ENCODE results near the gene SMARCC2. TPM values are rescaled to one million over a fixed set of nuclear protein-coding genes. Genes with fewer than 3 reads are reported as not detected.
"Not testable (repeated sequence)": the region's sequence is repeated elsewhere in the genome, so short reads cannot be mapped to it uniquely, and the experiment has no call there.

Gene SMARCC2
- polyA plus RNA-seq, 3 donors, result 112 to 131 (median 118) TPM

- DNase-seq (ENCODE audit: low read depth in 3 of 3, low spot score in 2 of 3), result no peak
These were observed 20.0 kb downstream of the SMARCC2 start for GRCh38 chr12:56169229-56169759.

DNA sequence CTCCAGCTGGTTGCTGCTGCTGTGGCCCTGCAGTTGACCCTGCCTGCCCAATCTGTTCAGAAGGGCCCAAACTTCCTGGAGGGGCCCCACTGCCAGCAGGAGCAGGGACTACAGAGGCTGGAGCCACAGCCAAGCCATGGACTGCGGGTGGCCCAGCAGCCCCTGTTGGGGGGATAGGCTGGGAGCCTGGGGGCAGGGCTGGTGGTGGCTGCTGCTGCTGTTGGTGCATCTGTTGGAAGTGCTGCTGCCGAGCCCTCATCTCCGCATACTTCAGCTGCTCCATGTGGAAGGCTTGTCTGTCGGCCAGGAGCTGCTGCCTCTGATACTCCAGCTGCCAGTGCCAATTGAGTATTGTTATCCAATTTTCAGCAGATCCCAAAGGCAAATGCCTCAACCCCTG lies 23.9 kb downstream of the SMARCC2 start:
- no peak for DNase-seq (ENCODE audit: low read depth in 3 of 3, low spot score in 2 of 3)

DNA sequence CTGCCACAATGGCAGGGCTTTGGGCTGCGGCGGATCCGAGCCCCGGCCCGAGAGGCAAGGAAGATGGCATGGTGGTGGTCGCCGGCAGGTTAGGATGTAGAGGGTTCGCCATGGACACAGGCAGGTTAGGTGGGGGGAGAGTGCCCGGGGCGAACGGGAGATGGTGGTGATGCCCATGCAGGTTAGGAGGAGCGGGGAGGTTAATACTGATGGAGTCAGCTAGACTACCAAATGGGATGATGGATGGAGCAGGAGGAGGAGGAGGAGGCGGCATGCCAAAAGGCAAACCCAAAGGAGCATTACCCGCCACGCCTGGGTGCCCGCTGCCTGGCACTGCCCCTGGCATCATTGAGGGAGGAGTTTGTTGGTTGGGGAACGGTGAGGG lies 24.9 kb downstream of the SMARCC2 start:
- no peak for DNase-seq (ENCODE audit: low read depth in 3 of 3, low spot score in 2 of 3)

DNA sequence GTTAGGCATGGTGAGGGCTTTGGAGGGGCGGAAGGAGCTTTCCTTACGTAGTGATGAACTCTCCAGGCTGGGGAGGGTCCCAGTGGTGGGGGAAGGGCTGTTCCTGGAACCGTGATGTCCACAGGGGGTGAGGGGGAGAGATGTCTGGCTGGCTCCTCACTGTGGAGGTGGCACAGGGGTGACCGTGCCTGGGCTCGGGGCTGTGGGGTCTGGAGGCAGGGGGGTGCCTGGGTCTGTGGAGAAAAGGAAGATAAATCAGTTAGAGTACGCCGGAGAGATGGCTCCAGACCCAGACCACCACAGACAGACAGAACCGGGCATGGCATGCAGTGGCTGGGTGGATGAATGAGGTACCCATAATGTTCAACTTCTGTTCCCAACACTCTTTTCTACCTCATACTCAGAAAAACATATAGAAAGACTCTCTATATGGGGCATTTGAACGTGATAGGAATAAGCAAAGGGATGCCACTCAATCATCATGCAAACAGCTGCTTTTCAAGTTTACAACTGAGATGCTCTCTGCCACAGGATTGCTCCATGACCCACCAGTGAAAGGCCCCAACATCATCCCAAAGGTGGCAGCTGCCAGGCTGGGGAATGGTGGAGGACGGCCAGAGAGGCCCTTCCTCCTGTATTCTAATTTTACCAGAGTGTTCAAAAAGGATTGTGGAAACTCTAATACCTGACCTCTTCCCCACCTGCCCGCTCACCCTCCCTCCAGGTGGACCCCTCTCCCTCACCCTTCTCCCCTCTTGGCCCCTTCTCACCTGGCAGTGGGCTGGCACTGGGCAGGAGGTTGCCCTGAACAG lies 25.5 kb downstream of the SMARCC2 start:
- DNase-seq (ENCODE audit: low read depth in 3 of 3, low spot score in 2 of 3), result no peak

DNA sequence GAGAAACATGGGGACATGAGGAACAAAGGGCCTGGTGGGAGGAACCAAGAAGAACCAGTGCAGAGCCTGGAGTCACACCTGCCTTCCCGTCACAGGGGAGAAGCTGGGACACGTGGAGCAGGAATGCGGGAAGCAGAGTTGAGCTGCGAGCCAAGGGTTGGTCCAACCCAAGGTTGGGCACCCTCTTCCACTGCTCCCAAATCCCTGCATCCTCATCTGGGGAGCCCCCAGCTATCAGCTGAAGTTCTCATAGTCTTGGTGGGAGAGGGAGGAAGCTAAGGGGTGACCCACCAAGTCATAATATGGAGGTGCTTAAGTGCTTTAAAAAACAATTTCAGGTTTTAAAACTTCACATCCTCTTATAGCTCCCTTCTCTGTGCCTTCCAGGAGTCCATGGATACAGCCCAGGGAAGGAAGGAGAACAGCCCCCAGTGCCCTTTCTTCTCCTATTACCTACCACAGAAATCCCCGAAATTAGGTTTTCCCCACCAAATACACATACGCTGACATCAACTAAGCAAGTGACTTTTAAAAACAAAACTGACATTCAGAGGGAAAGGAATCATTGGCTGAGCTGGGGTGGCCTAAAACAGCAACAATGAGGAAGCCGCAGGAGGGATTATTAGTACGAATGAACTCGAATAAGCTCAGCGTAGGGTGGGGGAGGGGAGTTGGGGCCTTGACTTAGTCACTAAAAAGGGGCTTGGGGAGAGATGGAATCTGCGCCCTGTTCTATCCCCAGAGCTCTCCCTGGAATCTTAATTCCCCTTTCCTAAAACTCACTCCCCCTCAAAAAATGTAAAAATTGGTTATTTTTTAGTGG lies 26.6 kb downstream of the SMARCC2 start:
- no peak for DNase-seq (ENCODE audit: low read depth in 3 of 3, low spot score in 2 of 3)

GRCh38 chr12:56161690-56162351 lies 27.5 kb downstream of the SMARCC2 start:
- DNase-seq (ENCODE audit: low read depth in 3 of 3, low spot score in 2 of 3), result no peak

- DNase-seq (ENCODE audit: low read depth in 3 of 3, low spot score in 2 of 3), result no peak
These were observed 28.2 kb downstream of the SMARCC2 start for GRCh38 chr12:56160894-56161689.

DNA sequence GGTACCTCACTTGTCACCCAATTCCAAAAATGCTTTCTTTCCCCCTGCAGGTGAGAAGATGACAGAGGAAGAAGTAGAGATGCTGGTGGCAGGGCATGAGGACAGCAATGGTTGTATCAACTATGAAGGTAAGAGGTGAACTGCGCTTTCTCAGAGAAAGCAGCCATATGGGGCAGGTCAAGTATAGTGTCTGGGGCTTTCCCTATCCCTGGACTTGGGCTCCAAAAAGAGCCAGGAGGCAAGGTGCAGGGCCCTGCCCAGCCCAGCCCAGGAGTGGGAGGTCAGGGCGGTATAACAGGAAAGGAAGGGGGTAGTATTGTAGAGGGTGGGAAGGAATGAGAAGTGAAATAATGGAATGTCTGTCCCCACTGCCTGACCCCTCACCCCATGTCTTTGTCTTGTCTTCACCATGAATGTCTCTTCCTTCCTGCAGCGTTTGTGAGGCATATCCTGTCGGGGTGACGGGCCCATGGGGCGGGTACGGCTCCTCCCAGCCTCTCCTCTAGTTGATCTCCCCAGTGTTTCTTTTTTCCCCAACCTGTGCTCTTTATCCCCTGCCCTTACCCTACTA lies 29.0 kb downstream of the SMARCC2 start:
- no peak for DNase-seq (ENCODE audit: low read depth in 3 of 3, low spot score in 2 of 3)

DNA sequence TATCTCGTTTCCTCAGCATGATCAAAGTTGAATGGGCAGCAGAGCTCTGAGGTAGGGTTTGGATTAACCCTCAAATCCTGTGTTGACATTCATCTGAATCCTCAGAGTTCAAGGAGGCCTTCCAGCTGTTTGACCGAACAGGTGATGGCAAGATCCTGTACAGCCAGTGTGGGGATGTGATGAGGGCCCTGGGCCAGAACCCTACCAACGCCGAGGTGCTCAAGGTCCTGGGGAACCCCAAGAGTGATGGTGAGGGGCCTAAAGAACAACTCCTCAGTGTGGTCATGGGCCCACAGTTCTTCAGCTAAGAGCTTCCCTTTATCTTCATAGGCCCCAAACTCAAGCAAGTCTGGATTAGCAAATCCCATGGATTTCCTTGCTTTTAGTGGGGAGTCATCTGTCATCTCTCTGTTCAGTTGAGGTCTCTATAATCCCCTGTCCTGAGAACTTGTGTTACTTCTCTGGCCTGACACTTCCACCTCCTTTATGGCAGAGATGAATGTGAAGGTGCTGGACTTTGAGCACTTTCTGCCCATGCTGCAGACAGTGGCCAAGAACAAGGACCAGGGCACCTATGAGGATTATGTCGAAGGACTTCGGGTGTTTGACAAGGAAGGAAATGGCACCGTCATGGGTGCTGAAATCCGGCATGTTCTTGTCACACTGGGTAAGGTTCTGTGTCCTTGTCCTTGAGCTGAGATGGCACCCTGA lies 29.6 kb downstream of the SMARCC2 start:
- DNase-seq (ENCODE audit: low read depth in 3 of 3, low spot score in 2 of 3), result no peak

DNA sequence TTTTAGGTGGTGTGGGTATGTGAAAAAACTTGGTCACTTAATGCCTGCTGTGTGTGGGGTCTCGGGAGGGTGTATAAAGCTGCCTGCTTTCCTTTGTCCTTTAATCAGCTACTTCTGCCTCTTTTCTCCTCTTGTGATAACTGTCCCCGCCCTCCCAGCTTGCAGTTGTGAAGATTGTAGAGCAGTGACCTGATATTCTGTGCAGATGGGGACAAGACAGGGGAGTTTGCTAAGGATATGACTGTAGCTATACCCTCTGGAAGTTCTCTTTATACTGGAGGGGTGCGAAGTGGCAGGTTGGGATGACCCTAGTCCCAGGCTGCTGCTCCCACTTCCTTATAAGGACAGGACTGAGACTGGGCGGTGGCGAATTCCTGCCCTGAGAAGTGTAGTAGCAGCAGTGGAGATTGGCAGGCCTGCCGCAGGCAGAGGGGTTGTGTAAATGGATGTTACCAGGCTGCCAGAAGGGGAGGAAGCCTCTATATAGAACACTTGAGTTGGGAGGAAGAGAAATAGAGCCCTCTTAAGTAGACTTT lies 30.3 kb downstream of the SMARCC2 start:
- peak in 1 of 3 donors; percentile 36 for DNase-seq (ENCODE audit: low read depth in 3 of 3, low spot score in 2 of 3)

GRCh38 chr12:56158029-56158925 lies 31.0 kb downstream of the SMARCC2 start, which contains the start of gene MYL6:
Gene MYL6, plus strand, starts transcription at chr12:56158359. Its CDS starts 43 bp downstream, at chr12:56158402.
- DNase-seq (ENCODE audit: low read depth in 3 of 3, low spot score in 2 of 3), result peak; percentile 95 to 98 (median 97)

DNA sequence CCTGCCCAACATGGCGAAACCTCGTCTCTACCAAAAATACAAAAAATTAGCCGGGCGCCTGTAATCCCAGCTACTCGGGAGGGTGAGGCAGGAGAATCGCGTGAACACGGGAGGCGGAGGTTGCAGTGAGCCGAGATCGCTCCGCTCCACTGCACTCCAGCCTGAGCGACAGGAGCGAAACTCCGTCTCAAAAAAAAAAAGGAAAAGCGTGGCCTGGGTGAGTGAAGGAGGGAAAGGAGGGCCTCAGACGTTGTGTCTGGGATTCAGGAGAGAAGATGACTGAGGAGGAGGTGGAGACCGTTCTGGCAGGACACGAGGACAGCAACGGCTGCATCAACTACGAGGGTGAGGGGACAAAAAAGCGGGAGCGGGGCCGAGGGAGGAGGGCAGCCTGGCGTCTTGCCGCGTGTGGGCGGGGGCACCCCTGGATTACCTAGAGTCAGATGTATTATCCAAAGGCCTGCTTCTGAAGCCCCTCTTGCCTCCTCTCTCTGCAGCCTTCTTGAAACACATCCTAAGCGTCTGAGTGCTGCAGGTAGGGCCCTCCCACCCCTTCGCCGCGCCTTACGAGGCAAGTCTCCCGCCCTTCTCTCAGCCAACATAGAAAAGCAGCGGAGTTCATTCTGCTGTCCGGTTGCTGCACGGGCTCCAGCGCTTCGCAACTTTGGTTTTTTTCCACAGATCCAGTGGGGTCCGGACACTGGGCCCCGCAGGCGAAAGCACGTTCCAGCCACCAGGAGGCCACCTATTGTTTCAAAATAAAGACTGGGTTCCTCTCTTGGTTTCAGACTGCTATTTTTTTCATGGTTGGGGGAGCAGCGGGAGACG lies 31.9 kb downstream of the SMARCC2 start:
- peak; percentile 80 to 87 (median 86) for DNase-seq (ENCODE audit: low read depth in 3 of 3, low spot score in 2 of 3)

GRCh38 chr12:56156464-56157200 lies 32.7 kb downstream of the SMARCC2 start:
- DNase-seq (ENCODE audit: low read depth in 3 of 3, low spot score in 2 of 3), result not testable (repeated sequence)

- DNase-seq (ENCODE audit: low read depth in 3 of 3, low spot score in 2 of 3), result no peak
These were observed 33.9 kb downstream of the SMARCC2 start for GRCh38 chr12:56155256-56155845.

DNA sequence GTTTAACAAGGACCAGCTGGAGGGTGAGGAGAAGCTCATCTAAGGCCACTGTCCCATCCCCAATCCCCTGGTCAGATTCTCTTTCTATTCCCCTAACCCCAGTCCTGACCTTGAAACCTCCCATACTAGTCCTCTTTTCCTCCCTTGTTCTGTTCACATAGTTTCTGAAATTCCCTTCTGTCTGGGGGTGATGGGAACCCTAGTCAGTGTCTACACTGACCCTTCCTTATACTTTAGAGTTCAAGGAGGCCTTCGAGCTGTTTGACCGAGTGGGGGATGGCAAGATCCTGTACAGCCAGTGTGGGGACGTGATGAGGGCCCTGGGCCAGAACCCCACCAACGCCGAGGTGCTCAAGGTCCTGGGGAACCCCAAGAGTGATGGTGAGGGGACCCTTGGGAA lies 34.5 kb downstream of the SMARCC2 start:
- no peak for DNase-seq (ENCODE audit: low read depth in 3 of 3, low spot score in 2 of 3)

DNA sequence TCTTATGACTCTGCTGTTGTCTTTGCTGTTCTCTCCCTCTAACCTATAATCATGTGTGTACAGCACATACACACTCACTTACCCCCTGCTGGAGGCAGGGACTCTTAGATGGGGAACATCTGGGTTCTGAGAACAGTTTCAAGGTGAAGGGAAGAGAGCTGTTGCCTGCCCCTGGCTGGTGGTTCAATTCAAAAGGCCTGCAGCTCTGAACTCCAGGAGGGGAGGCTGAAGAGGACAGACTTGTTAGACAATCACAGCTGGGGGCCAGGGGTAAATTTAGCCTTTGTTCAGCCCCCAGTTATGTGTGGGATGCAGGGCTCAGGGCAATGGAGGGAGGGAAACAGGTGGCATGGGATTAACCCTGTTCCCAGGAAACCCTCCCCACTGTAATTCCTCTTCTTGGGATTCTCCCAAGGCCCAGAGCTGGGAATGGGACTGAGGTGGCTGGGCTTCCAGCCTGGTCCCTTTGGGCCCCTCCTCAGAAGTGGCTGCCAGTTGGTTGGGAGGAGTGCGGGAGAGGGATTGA lies 35.0 kb downstream of the SMARCC2 start:
- DNase-seq (ENCODE audit: low read depth in 3 of 3, low spot score in 2 of 3), result no peak
